ENCODE results near the gene TRAF3.

GRCh38 chr14:102958461-102958860, 181.2 kb downstream of the TRAF3 start:
- TF ChIP-seq, protein P1, sequence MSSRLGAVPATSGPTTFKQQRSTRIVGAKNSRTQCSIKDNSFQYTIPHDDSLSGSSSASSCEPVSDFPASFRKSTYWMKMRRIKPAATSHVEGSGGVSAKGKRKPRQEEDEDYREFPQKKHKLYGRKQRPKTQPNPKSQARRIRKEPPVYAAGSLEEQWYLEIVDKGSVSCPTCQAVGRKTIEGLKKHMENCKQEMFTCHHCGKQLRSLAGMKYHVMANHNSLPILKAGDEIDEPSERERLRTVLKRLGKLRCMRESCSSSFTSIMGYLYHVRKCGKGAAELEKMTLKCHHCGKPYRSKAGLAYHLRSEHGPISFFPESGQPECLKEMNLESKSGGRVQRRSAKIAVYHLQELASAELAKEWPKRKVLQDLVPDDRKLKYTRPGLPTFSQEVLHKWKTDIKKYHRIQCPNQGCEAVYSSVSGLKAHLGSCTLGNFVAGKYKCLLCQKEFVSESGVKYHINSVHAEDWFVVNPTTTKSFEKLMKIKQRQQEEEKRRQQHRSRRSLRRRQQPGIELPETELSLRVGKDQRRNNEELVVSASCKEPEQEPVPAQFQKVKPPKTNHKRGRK (CRISPR knock-in tag; IDR thresholded peaks at IDR 0.05; ENCODE audit: borderline replicate concordance): no peak
- TF ChIP-seq CTCF (IDR thresholded peaks at IDR 0.05): no peak
- no peak for TF ChIP-seq SMAD4 (CRISPR knock-in tag; IDR thresholded peaks at IDR 0.05)
- TF ChIP-seq, protein P2, sequence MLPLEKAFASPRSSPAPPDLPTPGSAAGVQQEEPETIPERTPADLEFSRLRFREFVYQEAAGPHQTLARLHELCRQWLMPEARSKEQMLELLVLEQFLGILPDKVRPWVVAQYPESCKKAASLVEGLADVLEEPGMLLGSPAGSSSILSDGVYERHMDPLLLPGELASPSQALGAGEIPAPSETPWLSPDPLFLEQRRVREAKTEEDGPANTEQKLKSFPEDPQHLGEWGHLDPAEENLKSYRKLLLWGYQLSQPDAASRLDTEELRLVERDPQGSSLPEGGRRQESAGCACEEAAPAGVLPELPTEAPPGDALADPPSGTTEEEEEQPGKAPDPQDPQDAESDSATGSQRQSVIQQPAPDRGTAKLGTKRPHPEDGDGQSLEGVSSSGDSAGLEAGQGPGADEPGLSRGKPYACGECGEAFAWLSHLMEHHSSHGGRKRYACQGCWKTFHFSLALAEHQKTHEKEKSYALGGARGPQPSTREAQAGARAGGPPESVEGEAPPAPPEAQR (CRISPR knock-in tag; IDR thresholded peaks at IDR 0.05): no peak
- TF ChIP-seq, protein P3, sequence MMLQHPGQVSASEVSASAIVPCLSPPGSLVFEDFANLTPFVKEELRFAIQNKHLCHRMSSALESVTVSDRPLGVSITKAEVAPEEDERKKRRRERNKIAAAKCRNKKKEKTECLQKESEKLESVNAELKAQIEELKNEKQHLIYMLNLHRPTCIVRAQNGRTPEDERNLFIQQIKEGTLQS (CRISPR knock-in tag; conservative IDR thresholded peaks at IDR 0.05): no peak
- no peak for TF ChIP-seq ZNF138 (CRISPR knock-in tag; conservative IDR thresholded peaks at IDR 0.05)
- TF ChIP-seq, protein P4, sequence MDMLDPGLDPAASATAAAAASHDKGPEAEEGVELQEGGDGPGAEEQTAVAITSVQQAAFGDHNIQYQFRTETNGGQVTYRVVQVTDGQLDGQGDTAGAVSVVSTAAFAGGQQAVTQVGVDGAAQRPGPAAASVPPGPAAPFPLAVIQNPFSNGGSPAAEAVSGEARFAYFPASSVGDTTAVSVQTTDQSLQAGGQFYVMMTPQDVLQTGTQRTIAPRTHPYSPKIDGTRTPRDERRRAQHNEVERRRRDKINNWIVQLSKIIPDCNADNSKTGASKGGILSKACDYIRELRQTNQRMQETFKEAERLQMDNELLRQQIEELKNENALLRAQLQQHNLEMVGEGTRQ (CRISPR knock-in tag; IDR thresholded peaks at IDR 0.05): no peak
- TF ChIP-seq NFE2L1 (CRISPR knock-in tag; IDR thresholded peaks at IDR 0.05): no peak
- TF ChIP-seq ZNF416 (CRISPR knock-in tag; IDR thresholded peaks at IDR 0.05): no peak

Measured in WTC11 (cell line).